HEK293 (cell line): ENCODE results near the gene DPP6.

Experiments used
- CTCF ChIA-PET: fragments of 350-600 bp; formaldehyde crosslinking; extraction: SDS; loops from one replicate; lab custom pipeline; 2021; ENCODE audit warnings: antibody characterized with exemption; lab: Yijun Ruan, JAX
- POLR2A ChIA-PET: fragments of 300-600 bp; formaldehyde crosslinking; extraction: SDS; loops from one replicate; lab custom pipeline; 2020; ENCODE audit warnings: antibody characterized with exemption, inconsistent platforms; lab: Yijun Ruan, JAX
- H3K27ac ChIP-seq: fragments of 200-500 bp; sonication (Bioruptor generic); 2 replicates; pipeline ENCODE4 v1.5.1; 2014; ENCODE audit warnings: low read depth, low read length, control low read depth, inconsistent platforms; ENCODE audit errors: extremely low read depth
- H3K36me3 ChIP-seq, 2 experiments: fragments of 200-500 bp in 1 of 2; sonication (Bioruptor generic) in 1 of 2; 1 replicate in 1 of 2; 2 replicates in 1 of 2; pipeline ENCODE4 v1.5.1; 2014 to 2017; ENCODE audit warnings: inconsistent platforms in 2 of 2, low read length in 2 of 2; ENCODE audit not compliant: control insufficient read depth in 2 of 2, insufficient read depth in 1 of 2
- H3K4me1 ChIP-seq: fragments of 200-500 bp; sonication (Bioruptor generic); 2 replicates; pipeline ENCODE4 v1.5.1; 2014; ENCODE audit warnings: mild to moderate bottlenecking, low read length, inconsistent platforms; ENCODE audit not compliant: control insufficient read depth, insufficient read depth
- H3K4me3 ChIP-seq: 2 replicates; pipeline ENCODE4 v1.5.1; 2011; ENCODE audit warnings: low read depth, mild to moderate bottlenecking, control low read depth, low read length, moderate library complexity
- H3K9me3 ChIP-seq: fragments of 200-500 bp; sonication (Bioruptor generic); 2 replicates; pipeline ENCODE4 v1.5.1; 2014; ENCODE audit warnings: low read depth, low read length, inconsistent platforms; ENCODE audit not compliant: control insufficient read depth, insufficient read depth
- ELK4 ChIP-seq: IDR thresholded peaks from 2 replicates; pipeline ENCODE4 v1.6.1; 2011; ENCODE audit warnings: mild to moderate bottlenecking, low read depth, low read length, borderline replicate concordance
- HOXC10 ChIP-seq: sonication (generic); formaldehyde crosslinking; IDR thresholded peaks from 2 replicates; pipeline ENCODE4 v1.8.1; 2023; ENCODE audit warnings: mild to moderate bottlenecking, missing genetic modification reagents
- IKZF3 ChIP-seq: fragments of 450-650 bp; IDR thresholded peaks from 2 replicates; pipeline ENCODE4 v1.5.0; 2018; ENCODE audit warnings: missing biosample characterization, mild to moderate bottlenecking, missing genetic modification characterization, moderate library complexity
- KLF16 ChIP-seq: fragments of 450-650 bp; formaldehyde crosslinking; IDR thresholded peaks from 2 replicates; pipeline ENCODE4 v1.5.1; 2017; ENCODE audit warnings: missing biosample characterization, missing genetic modification characterization
- PRDM1 ChIP-seq: fragments of 450-650 bp; formaldehyde crosslinking; IDR thresholded peaks from 2 replicates; pipeline ENCODE4; 2016; ENCODE audit warnings: missing biosample characterization, missing genetic modification characterization
- SETDB1 ChIP-seq: IDR thresholded peaks from one replicate; pipeline ENCODE4 v1.6.1; 2017; ENCODE audit warnings: mild to moderate bottlenecking, low read length, moderate library complexity, mixed read lengths; ENCODE audit not compliant: insufficient read length
- ZBTB17 ChIP-seq: fragments of 450-650 bp; formaldehyde crosslinking; IDR thresholded peaks from 2 replicates; pipeline ENCODE4 v1.5.1; 2016; ENCODE audit warnings: missing biosample characterization, missing genetic modification characterization
- ZBTB20 ChIP-seq: fragments of 450-650 bp; formaldehyde crosslinking; IDR thresholded peaks from 2 replicates; pipeline ENCODE4 v1.5.1; 2016; ENCODE audit warnings: missing biosample characterization, missing genetic modification characterization
- ZNF121 ChIP-seq: fragments of 450-650 bp; formaldehyde crosslinking; IDR thresholded peaks from 2 replicates; pipeline ENCODE4 v1.5.1; 2016; ENCODE audit warnings: missing biosample characterization, missing genetic modification characterization
- ZNF138 ChIP-seq: fragments of 450-650 bp; formaldehyde crosslinking; IDR thresholded peaks from 2 replicates; pipeline ENCODE4 v1.5.1; 2016; ENCODE audit warnings: missing biosample characterization, missing genetic modification characterization, borderline replicate concordance
- ZNF155 ChIP-seq: fragments of 450-650 bp; formaldehyde crosslinking; IDR thresholded peaks from 2 replicates; pipeline ENCODE4 v1.5.1; 2016; ENCODE audit warnings: missing biosample characterization, missing genetic modification characterization
- ZNF175 ChIP-seq: fragments of 450-650 bp; formaldehyde crosslinking; IDR thresholded peaks from 2 replicates; pipeline ENCODE4 v1.5.1; 2016; ENCODE audit warnings: missing biosample characterization, missing genetic modification characterization
- ZNF184 ChIP-seq: fragments of 450-650 bp; IDR thresholded peaks from 2 replicates; pipeline ENCODE4 v1.5.1; 2018; ENCODE audit warnings: missing biosample characterization, mild to moderate bottlenecking, missing genetic modification characterization
- ZNF37A ChIP-seq: fragments of 450-650 bp; IDR thresholded peaks from 2 replicates; pipeline ENCODE4 v1.5.1; 2018; ENCODE audit warnings: missing biosample characterization, missing genetic modification characterization
- ZNF433 ChIP-seq: fragments of 450-650 bp; formaldehyde crosslinking; IDR thresholded peaks from 2 replicates; pipeline ENCODE4 v1.5.1; 2016; ENCODE audit warnings: missing biosample characterization, missing genetic modification characterization, low read depth
- ZNF473 ChIP-seq: fragments of 450-650 bp; formaldehyde crosslinking; IDR thresholded peaks from 2 replicates; pipeline ENCODE4 v1.5.1; 2017; ENCODE audit warnings: missing biosample characterization, missing genetic modification characterization
- ZNF510 ChIP-seq: fragments of 450-650 bp; formaldehyde crosslinking; IDR thresholded peaks from 2 replicates; pipeline ENCODE4 v1.5.1; 2018; ENCODE audit warnings: mild to moderate bottlenecking, missing genetic modification characterization, missing biosample characterization; ENCODE audit not compliant: insufficient replicate concordance
- ZNF560 ChIP-seq: fragments of 450-650 bp; formaldehyde crosslinking; IDR thresholded peaks from 2 replicates; pipeline ENCODE4 v1.5.1; 2017; ENCODE audit warnings: missing biosample characterization, missing genetic modification characterization, borderline replicate concordance
- ZNF600 ChIP-seq: fragments of 450-650 bp; formaldehyde crosslinking; IDR thresholded peaks from 2 replicates; pipeline ENCODE4 v1.5.1; 2016; ENCODE audit warnings: missing biosample characterization, missing genetic modification characterization
- ZNF645 ChIP-seq: fragments of 450-650 bp; formaldehyde crosslinking; IDR thresholded peaks from 2 replicates; pipeline ENCODE4; 2016; ENCODE audit warnings: missing biosample characterization, missing genetic modification characterization
- ZNF837 ChIP-seq: fragments of 450-650 bp; formaldehyde crosslinking; IDR thresholded peaks from 2 replicates; pipeline ENCODE4 v1.5.1; 2016; ENCODE audit warnings: missing biosample characterization, missing genetic modification characterization
- TF ChIP-seq, protein P1 (sequence below): fragments of 450-650 bp; formaldehyde crosslinking; IDR thresholded peaks from 2 replicates; pipeline ENCODE4 v1.5.1; 2016; ENCODE audit warnings: missing biosample characterization, missing genetic modification characterization
- TF ChIP-seq, protein P2 (sequence below): fragments of 450-650 bp; formaldehyde crosslinking; optimal IDR thresholded peaks from 2 replicates; pipeline ENCODE3; 2016; ENCODE audit warnings: missing biosample characterization, mild to moderate bottlenecking, missing genetic modification characterization
- TF ChIP-seq, protein P3 (sequence below): fragments of 450-650 bp; formaldehyde crosslinking; IDR thresholded peaks from 2 replicates; pipeline ENCODE4 v1.5.0; 2017; ENCODE audit warnings: missing biosample characterization, missing genetic modification characterization, borderline replicate concordance
- TF ChIP-seq, protein P4 (sequence below): fragments of 450-650 bp; formaldehyde crosslinking; IDR thresholded peaks from 2 replicates; pipeline ENCODE4 v1.5.1; 2016; ENCODE audit warnings: missing biosample characterization, missing genetic modification characterization

Gene DPP6

DNA sequence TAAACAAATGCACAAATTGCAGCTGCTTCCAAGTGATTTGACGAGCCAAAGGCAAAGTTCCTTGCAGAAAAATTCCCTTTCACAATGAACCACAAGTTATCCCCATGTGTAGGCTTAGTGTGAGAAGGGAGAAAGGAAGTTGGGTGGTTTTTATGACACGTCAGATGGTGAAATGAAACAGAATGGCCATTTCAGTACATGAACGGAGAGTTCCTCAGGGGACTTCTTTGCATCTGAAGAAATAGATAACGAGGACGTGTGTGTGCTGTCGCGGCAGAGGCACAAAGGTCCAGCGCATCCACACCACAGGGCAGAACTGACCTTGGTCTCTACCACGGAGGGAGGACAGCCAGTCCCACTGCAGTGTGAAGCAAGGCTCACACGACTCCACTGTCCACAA lies 814.9 kb downstream of the DPP6 start:
- H3K36me3 ChIP-seq: no peaks in the 10 kb centered on the region
- TF ChIP-seq PRDM1 (tag by site-specific recombination) (no peak), ZBTB20 (tag by site-specific recombination) (no peak), ZNF510 (tag by site-specific recombination) (no peak), ZNF645 (tag by site-specific recombination) (no peak), HOXC10 (CRISPR knock-in tag) (no peak), ZNF155 (no peak), IKZF3 (no peak), ZNF121 (no peak), ZNF560 (tag by site-specific recombination) (no peak), ZNF473 (tag by site-specific recombination) (no peak), ZNF433 (tag by site-specific recombination) (no peak)
- TF ChIP-seq, protein P1, sequence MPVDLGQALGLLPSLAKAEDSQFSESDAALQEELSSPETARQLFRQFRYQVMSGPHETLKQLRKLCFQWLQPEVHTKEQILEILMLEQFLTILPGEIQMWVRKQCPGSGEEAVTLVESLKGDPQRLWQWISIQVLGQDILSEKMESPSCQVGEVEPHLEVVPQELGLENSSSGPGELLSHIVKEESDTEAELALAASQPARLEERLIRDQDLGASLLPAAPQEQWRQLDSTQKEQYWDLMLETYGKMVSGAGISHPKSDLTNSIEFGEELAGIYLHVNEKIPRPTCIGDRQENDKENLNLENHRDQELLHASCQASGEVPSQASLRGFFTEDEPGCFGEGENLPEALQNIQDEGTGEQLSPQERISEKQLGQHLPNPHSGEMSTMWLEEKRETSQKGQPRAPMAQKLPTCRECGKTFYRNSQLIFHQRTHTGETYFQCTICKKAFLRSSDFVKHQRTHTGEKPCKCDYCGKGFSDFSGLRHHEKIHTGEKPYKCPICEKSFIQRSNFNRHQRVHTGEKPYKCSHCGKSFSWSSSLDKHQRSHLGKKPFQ (tag by site-specific recombination): no peak
- TF ChIP-seq, all 188 proteins: peak for 0
- H3K9me3 ChIP-seq: no peaks in the 10 kb centered on the region
- no peak overlapping the region for H3K4me3 ChIP-seq
- CTCF ChIA-PET: interaction anchor here (1.0 to 1.2 kb wide), 2 partner anchors 46 to 47 kb away, joined by 3 read pairs; no protein-coding TSS in a partner anchor
- no peaks in the 10 kb centered on the region for H3K4me1 ChIP-seq
- POLR2A ChIA-PET: no interaction called here
- H3K27ac ChIP-seq: no peak overlapping the region

DNA sequence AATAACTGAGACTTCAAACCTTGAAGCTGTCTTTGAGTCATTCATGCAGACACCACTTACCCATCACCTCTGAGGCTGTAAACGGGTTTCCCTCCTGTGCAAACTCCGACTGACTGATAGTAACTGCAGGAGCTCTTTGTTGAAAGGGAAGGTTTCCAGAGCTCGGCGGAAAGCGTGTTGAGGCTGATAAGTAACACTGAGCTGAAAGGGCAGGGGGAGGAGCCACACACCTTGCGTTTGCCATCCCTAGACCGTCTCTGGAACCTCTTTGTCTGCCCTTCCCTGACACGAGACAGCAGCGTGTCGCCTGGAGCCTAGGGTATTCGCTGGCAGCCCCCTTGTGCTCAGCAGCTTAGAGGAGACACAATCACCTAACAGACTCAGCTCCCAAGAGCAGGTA lies 816.7 kb downstream of the DPP6 start:
- ChIA-PET CTCF (interaction anchor here (0.7 kb wide), 1 partner anchor 476 kb away, joined by 4 read pairs; no protein-coding TSS in a partner anchor), POLR2A (no interaction called here)
- Histone ChIP-seq H3K36me3 (no peaks in the 10 kb centered on the region), H3K27ac (no peak overlapping the region), H3K4me1 (no peaks in the 10 kb centered on the region), H3K4me3 (no peak overlapping the region), H3K9me3 (no peaks in the 10 kb centered on the region)
- no peak for TF ChIP-seq ZNF37A (tag by site-specific recombination)
- no peak for TF ChIP-seq ZNF473 (tag by site-specific recombination)
- TF ChIP-seq, protein P2, sequence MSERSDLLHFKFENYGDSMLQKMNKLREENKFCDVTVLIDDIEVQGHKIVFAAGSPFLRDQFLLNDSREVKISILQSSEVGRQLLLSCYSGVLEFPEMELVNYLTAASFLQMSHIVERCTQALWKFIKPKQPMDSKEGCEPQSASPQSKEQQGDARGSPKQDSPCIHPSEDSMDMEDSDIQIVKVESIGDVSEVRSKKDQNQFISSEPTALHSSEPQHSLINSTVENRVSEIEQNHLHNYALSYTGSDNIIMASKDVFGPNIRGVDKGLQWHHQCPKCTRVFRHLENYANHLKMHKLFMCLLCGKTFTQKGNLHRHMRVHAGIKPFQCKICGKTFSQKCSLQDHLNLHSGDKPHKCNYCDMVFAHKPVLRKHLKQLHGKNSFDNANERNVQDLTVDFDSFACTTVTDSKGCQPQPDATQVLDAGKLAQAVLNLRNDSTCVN (tag by site-specific recombination): no peak
- TF ChIP-seq KLF16 (tag by site-specific recombination): no peak
- no peak for TF ChIP-seq ZNF184 (tag by site-specific recombination)
- no peak for TF ChIP-seq ZNF175
- no peak for TF ChIP-seq ZBTB17 (tag by site-specific recombination)
- TF ChIP-seq, protein P3, sequence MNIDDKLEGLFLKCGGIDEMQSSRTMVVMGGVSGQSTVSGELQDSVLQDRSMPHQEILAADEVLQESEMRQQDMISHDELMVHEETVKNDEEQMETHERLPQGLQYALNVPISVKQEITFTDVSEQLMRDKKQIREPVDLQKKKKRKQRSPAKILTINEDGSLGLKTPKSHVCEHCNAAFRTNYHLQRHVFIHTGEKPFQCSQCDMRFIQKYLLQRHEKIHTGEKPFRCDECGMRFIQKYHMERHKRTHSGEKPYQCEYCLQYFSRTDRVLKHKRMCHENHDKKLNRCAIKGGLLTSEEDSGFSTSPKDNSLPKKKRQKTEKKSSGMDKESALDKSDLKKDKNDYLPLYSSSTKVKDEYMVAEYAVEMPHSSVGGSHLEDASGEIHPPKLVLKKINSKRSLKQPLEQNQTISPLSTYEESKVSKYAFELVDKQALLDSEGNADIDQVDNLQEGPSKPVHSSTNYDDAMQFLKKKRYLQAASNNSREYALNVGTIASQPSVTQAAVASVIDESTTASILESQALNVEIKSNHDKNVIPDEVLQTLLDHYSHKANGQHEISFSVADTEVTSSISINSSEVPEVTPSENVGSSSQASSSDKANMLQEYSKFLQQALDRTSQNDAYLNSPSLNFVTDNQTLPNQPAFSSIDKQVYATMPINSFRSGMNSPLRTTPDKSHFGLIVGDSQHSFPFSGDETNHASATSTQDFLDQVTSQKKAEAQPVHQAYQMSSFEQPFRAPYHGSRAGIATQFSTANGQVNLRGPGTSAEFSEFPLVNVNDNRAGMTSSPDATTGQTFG (tag by site-specific recombination): no peak
- TF ChIP-seq ELK4: no peak
- no peak for TF ChIP-seq SETDB1
- no peak for TF ChIP-seq ZNF837
- TF ChIP-seq, protein P4, sequence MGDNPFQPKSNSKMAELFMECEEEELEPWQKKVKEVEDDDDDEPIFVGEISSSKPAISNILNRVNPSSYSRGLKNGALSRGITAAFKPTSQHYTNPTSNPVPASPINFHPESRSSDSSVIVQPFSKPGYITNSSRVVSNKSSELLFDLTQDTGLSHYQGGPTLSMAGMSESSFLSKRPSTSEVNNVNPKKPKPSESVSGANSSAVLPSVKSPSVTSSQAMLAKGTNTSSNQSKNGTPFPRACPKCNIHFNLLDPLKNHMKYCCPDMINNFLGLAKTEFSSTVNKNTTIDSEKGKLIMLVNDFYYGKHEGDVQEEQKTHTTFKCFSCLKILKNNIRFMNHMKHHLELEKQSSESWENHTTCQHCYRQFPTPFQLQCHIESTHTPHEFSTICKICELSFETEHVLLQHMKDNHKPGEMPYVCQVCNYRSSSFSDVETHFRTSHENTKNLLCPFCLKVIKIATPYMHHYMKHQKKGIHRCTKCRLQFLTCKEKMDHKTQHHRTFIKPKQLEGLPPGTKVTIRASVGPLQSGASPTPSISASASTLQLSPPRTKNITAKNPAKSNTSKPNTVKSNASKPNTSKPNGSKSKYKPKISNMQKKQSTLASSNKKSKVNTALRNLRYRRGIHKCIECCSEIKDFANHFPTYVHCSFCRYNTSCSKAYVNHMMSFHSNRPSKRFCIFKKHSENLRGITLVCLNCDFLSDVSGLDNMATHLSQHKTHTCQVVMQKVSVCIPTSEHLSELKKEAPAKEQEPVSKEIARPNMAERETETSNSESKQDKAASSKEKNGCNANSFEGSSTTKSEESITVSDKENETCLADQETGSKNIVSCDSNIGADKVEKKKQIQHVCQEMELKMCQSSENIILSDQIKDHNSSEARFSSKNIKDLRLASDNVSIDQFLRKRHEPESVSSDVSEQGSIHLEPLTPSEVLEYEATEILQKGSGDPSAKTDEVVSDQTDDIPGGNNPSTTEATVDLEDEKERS: no peak
- TF ChIP-seq ZNF138 (tag by site-specific recombination): no peak
- no peak for TF ChIP-seq ZNF600
